HG03066 (cell line): ENCODE results near the gene AVL9.
"Not testable (repeated sequence)": the region's sequence is repeated elsewhere in the genome, so short reads cannot be mapped to it uniquely, and the experiment has no call there.

Experiments
- ATAC-seq: cut with Tn5 transposase; IDR thresholded peaks from one replicate; pipeline ENCODE4 v1.9.1; 2021; ENCODE audit warnings: low read depth; ENCODE audit not compliant: unreplicated experiment

Gene AVL9

GRCh38 chr7:32494946-32495297 is 367 bp upstream of the AVL9 start:
- ATAC-seq, result peak; percentile 7

- no peak for ATAC-seq
Observed at GRCh38 chr7:32496052-32496813, 944 bp downstream of the AVL9 start.

- not testable (repeated sequence) for ATAC-seq
Observed at GRCh38 chr7:32499755-32500154, 4.5 kb downstream of the AVL9 start.

GRCh38 chr7:32500216-32500615 is 4.9 kb downstream of the AVL9 start:
- not testable (repeated sequence) for ATAC-seq

- peak; percentile 71 for ATAC-seq
Observed at GRCh38 chr7:32500922-32501341, 5.6 kb downstream of the AVL9 start.

- ATAC-seq, result no peak
Observed at GRCh38 chr7:32501522-32501921, 6.2 kb downstream of the AVL9 start.

- ATAC-seq, result no peak
Observed at GRCh38 chr7:32502728-32503127, 7.4 kb downstream of the AVL9 start.

GRCh38 chr7:32506266-32507054 is 11.2 kb downstream of the AVL9 start:
- peak; percentile 55 for ATAC-seq

GRCh38 chr7:32507414-32507813 is 12.1 kb downstream of the AVL9 start:
- no peak for ATAC-seq

- no peak for ATAC-seq
Observed at GRCh38 chr7:32511791-32512190, 16.5 kb downstream of the AVL9 start.

GRCh38 chr7:32513210-32513609 is 17.9 kb downstream of the AVL9 start:
- ATAC-seq, result no peak

- peak; percentile 76 for ATAC-seq
Observed at GRCh38 chr7:32515890-32516550, 20.7 kb downstream of the AVL9 start.

- ATAC-seq, result no peak
Observed at GRCh38 chr7:32516551-32517100, 21.3 kb downstream of the AVL9 start.

- ATAC-seq, result no peak
Observed at GRCh38 chr7:32518534-32519140, 23.3 kb downstream of the AVL9 start.

GRCh38 chr7:32519763-32520162 is 24.5 kb downstream of the AVL9 start:
- ATAC-seq, result no peak

- ATAC-seq, result no peak
Observed at GRCh38 chr7:32522746-32523530, 27.6 kb downstream of the AVL9 start.

- no peak for ATAC-seq
Observed at GRCh38 chr7:32524631-32525030, 29.3 kb downstream of the AVL9 start.

GRCh38 chr7:32525839-32526238 is 30.6 kb downstream of the AVL9 start:
- no peak for ATAC-seq

GRCh38 chr7:32531402-32531801 is 36.1 kb downstream of the AVL9 start:
- ATAC-seq, result no peak

- no peak for ATAC-seq
Observed at GRCh38 chr7:32532086-32532485, 36.8 kb downstream of the AVL9 start.
